GM12873 (cell line): ENCODE results near the gene TRIM69.

ENCODE experiments used
- CTCF ChIP-seq: IDR thresholded peaks from 2 replicates; pipeline ENCODE4 v1.5.1; 2012; ENCODE audit warnings: low read depth, mild to moderate bottlenecking, moderate library complexity, low read length, control low read depth; ENCODE audit not compliant: insufficient read depth; ENCODE audit errors: missing control alignments

The TRIM69 gene

GRCh38 chr15:44782516-44782915 lies 46.2 kb downstream of the TRIM69 start:
- no peak for TF ChIP-seq CTCF

- TF ChIP-seq CTCF, result no peak
Measured at GRCh38 chr15:44788748-44789147, 52.4 kb downstream of the TRIM69 start.

DNA sequence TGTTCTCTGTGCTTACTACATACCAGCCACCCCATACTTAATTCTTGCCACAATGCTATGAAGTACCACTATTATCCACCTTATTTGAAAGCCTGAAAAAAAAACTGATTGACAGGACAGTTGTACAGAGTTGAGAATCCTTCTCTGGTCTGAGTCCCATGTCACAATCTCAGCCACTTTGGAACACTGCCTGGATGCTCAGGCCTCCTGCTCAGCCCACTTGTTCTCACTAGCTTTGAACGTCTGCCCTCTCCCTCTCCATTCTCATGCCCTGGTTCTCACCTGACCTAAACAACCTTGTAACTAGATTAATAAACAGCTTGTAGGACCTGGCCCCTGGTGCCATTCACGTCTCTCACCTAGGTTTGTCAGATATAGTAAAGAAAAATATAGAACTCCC lies 53.9 kb downstream of the TRIM69 start:
- TF ChIP-seq CTCF, result no peak

GRCh38 chr15:44790656-44791055 lies 54.3 kb downstream of the TRIM69 start:
- TF ChIP-seq CTCF, result no peak

- no peak for TF ChIP-seq CTCF
Measured at GRCh38 chr15:44792715-44793114, 56.4 kb downstream of the TRIM69 start.

DNA sequence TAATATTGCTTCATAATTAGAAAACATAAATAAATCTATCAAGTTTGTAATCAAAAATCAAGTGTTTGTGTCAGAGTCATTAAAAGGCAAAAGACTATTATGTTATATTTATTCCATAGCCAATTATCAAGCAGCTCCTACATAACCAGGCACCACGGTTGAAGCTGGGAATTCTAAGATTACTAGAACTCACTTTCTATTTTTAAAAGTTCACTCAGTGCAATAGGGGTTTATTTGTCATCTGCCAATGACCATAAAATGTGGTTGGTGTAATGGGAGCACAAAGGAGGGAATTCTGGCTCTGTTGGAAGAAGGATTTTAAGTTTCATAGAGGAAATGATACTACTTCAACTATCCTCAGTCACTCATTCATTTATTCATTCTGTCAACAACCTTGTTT lies 57.7 kb downstream of the TRIM69 start:
- no peak for TF ChIP-seq CTCF

DNA sequence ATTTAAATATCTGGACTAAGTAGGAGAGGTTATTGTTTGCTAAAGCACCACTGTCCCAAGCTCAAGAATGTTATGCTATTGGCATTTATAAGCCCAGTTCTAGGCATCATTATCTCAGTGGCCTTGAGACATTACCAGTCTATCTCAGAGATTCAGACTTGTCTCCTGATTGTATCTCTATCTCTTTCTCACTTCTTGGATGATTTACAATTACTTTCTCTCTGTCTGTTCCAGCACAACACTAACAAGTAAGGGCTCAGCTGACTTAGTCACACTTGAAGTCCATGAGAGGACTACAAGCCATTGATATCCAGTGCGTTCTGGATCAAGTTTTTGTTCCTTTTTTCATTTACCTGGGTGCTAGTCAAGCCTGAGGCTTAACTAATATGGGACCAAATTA lies 60.2 kb downstream of the TRIM69 start:
- no peak for TF ChIP-seq CTCF
